ENCODE results near the gene ALG14. TPM values are rescaled to one million over a fixed set of nuclear protein-coding genes. Genes with fewer than 3 reads are reported as not detected.

ALG14 gene
- total and polyA plus RNA-seq, 10 of the 15 experiments (the other 5 are each of a cell fraction or from before 2014, with no cell fraction given) = 2.6 to 19.2 (median 7.5) TPM

DNA sequence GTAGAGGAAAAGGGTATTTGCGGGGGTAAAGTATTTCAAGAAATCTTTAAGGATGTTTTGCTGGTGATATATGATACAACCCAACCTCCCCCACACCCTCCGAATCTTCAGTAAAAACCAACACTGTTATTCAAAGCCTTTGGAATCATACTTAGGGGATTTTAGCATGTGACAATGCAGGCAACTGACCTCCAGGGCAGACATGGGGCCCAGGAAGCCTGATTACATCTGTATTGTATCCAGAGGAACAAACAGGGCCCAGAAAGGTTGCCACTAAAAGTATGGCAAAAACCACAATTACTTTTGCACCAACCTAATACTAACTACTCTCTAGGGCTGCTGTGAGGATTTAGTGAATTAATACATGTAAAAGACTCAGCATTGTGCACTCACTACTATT, 102.0 kb downstream of the ALG14 start:
- FAIRE-seq (no peak), DNase-seq (ENCODE audit: low read depth, low spot score) (no peak), ATAC-seq (no peak)
- CTCF ChIA-PET = no interaction called here
- Histone ChIP-seq H3K36me3 (ENCODE audit: control insufficient read depth in 2 of 2, insufficient read depth in 2 of 2, low read length in 1 of 2) (no peaks in the 10 kb centered on the region), H2AFZ (ENCODE audit: control insufficient read depth, low read depth, low read length) (no peak overlapping the region), H3K4me2 (ENCODE audit: control insufficient read depth, insufficient read depth) (no peak overlapping the region), H3K27ac (ENCODE audit: control insufficient read depth, insufficient read depth) (no peak overlapping the region), H3K4me1 (ENCODE audit: control insufficient read depth, insufficient read depth, low read length) (no peaks in the 10 kb centered on the region), H4K20me1 (ENCODE audit: control insufficient read depth, insufficient read depth) (no peaks in the 10 kb centered on the region), H3K9me3 (replicated peaks; ENCODE audit: control insufficient read depth, insufficient read depth, low read length) (no peaks in the 10 kb centered on the region), H3K27me3 (replicated peaks in 1 of 2; ENCODE audit: control insufficient read depth in 2 of 2, insufficient read depth in 2 of 2, low read length in 1 of 2) (no peaks in the 10 kb centered on the region), H3K79me2 (ENCODE audit: control insufficient read depth, insufficient read depth, low read length) (no peaks in the 10 kb centered on the region), H3K9ac (ENCODE audit: control insufficient read depth, insufficient read depth, low read length) (no peak overlapping the region), H3K4me3 (no peak overlapping the region)
- TF ChIP-seq, protein P1, sequence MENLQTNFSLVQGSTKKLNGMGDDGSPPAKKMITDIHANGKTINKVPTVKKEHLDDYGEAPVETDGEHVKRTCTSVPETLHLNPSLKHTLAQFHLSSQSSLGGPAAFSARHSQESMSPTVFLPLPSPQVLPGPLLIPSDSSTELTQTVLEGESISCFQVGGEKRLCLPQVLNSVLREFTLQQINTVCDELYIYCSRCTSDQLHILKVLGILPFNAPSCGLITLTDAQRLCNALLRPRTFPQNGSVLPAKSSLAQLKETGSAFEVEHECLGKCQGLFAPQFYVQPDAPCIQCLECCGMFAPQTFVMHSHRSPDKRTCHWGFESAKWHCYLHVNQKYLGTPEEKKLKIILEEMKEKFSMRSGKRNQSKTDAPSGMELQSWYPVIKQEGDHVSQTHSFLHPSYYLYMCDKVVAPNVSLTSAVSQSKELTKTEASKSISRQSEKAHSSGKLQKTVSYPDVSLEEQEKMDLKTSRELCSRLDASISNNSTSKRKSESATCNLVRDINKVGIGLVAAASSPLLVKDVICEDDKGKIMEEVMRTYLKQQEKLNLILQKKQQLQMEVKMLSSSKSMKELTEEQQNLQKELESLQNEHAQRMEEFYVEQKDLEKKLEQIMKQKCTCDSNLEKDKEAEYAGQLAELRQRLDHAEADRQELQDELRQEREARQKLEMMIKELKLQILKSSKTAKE (IDR thresholded peaks at IDR 0.05; ENCODE audit: low read depth, poor library complexity, severe bottlenecking) = no peak
- TF ChIP-seq BACH1 (IDR thresholded peaks at IDR 0.05; ENCODE audit: borderline replicate concordance) = no peak
- no peak for TF ChIP-seq LARP7 (IDR thresholded peaks at IDR 0.05)
- no peak for TF ChIP-seq NR2C1 (IDR thresholded peaks at IDR 0.05)
- no peak for TF ChIP-seq SUPT20H (IDR thresholded peaks at IDR 0.05; ENCODE audit: borderline replicate concordance, control insufficient read depth, low read depth, low read length)
- no peak for TF ChIP-seq CEBPB (IDR thresholded peaks at IDR 0.05; ENCODE audit: borderline replicate concordance in 1 of 2, low read depth in 2 of 2, low read length in 2 of 2)
- no peak for TF ChIP-seq PRDM15 (CRISPR knock-in tag; IDR thresholded peaks at IDR 0.05)
- no peak for TF ChIP-seq POLR2A (IDR thresholded peaks at IDR 0.05; ENCODE audit: low read depth, low read length)
- no peak for TF ChIP-seq ZBED1 (IDR thresholded peaks at IDR 0.05; ENCODE audit: borderline replicate concordance)
- TF ChIP-seq MTA3 (IDR thresholded peaks at IDR 0.05; ENCODE audit: borderline replicate concordance, low read length) = no peak
- no TSS peak for BruUV-seq (replicated peaks)
- intact Hi-C loops (cut with micrococcal nuclease; ENCODE audit: unreplicated experiment) (no loop called here), in situ Hi-C loops (cut with MboI) (no loop called here)
- RAD21 ChIA-PET (ENCODE audit: unreplicated experiment) = no interaction called here
- POLR2A ChIA-PET = interaction anchor here (1.0 kb wide), 1 partner anchor 28 kb away, joined by 5 read pairs; no protein-coding TSS in a partner anchor
- SMC1A ChIA-PET (ENCODE audit: uncharacterized antibody, unreplicated experiment) = interaction anchor here (1.2 kb wide), 1 partner anchor 30 kb away, joined by 3 read pairs; no protein-coding TSS in a partner anchor
- 63% methylated on average over 2 of the region's 2 CpGs for WGBS (ENCODE audit: insufficient coverage, insufficient replicate concordance, low lambda C conversion rate, missing lambda C conversion rate)
